GM12878 (cell line): Measurements from ENCODE around the gene SMG9. TPM values are rescaled to one million over a fixed set of nuclear protein-coding genes. Genes with fewer than 3 reads are reported as not detected.

Experiments
- ATAC-seq: fragments of 200-7000 bp; cut with Tn5 transposase; 3 replicates; pipeline ENCODE4 v1.9.1; 2020; ENCODE audit warnings: mild to moderate bottlenecking, moderate library complexity
- BruUV-seq: library from RNA; stranded (reverse); fragments of 400-500 nt; replicated peaks from 2 replicates; lab custom pipeline; 2021; lab: Mats Ljungman, UMichigan
- CTCF ChIA-PET: fragments of 300-600 bp; sonication (Branson Sonifier 250); formaldehyde crosslinking; extraction: SDS; loops from one replicate; lab custom pipeline; 2021; ENCODE audit warnings: inconsistent platforms; lab: Yijun Ruan, JAX
- POLR2A ChIA-PET: fragments of 350-600 bp; formaldehyde crosslinking; extraction: SDS; loops from one replicate; lab custom pipeline; 2021; ENCODE audit warnings: inconsistent platforms; lab: Charles Lee
- RAD21 ChIA-PET: fragments of 300-600 bp; sonication (Branson Sonifier 250); formaldehyde crosslinking; loops from one replicate; lab custom pipeline; 2023; ENCODE audit warnings: antibody characterized with exemption; ENCODE audit not compliant: unreplicated experiment; lab: Charles Lee
- SMC1A ChIA-PET: fragments of 300-600 bp; sonication (Branson Sonifier 250); formaldehyde crosslinking; loops from one replicate; lab custom pipeline; 2023; ENCODE audit not compliant: unreplicated experiment, uncharacterized antibody; lab: Charles Lee
- DNase-seq: peaks from one replicate; pipeline ENCODE4 v3.0.0-alpha.2; 2011; ENCODE audit warnings: low read depth, low spot score
- FAIRE-seq: peaks from 3 replicates; lab custom pipeline; 2011; peaks lifted over from hg19 to GRCh38; lab: Jason Lieb, UNC
- H2AFZ ChIP-seq: 2 replicates; pipeline ENCODE4 v1.6.0; 2011; ENCODE audit warnings: low read depth, low read length, control low read depth; ENCODE audit not compliant: control insufficient read depth
- H3K27ac ChIP-seq: 2 replicates; pipeline ENCODE4 v1.5.1; 2011; ENCODE audit warnings: control low read depth; ENCODE audit not compliant: control insufficient read depth, insufficient read depth
- H3K27me3 ChIP-seq, 2 experiments: replicated peaks in 1 of 2; 2 replicates each; pipeline versions ENCODE4 v1.6.0 to v1.6.1; 2011; ENCODE audit warnings: low read length in 1 of 2; ENCODE audit not compliant: control insufficient read depth in 2 of 2, insufficient read depth in 2 of 2
- H3K36me3 ChIP-seq, 2 experiments: 2 replicates each; pipeline ENCODE4 v1.5.1; 2011; ENCODE audit warnings: low read length in 1 of 2; ENCODE audit not compliant: control insufficient read depth in 2 of 2, insufficient read depth in 2 of 2
- H3K4me1 ChIP-seq: 2 replicates; pipeline ENCODE4 v1.6.1; 2011; ENCODE audit warnings: mild to moderate bottlenecking, low read length, moderate library complexity, mixed read lengths; ENCODE audit not compliant: control insufficient read depth, insufficient read depth
- H3K4me2 ChIP-seq: 2 replicates; pipeline ENCODE4 v1.6.0; 2011; ENCODE audit warnings: control low read depth; ENCODE audit not compliant: control insufficient read depth, insufficient read depth
- H3K4me3 ChIP-seq: fragments of 200-600 bp; sonication (generic); 2 replicates; pipeline ENCODE4 v1.5.1; 2016
- H3K79me2 ChIP-seq: 2 replicates; pipeline ENCODE4 v1.6.0; 2011; ENCODE audit warnings: low read length; ENCODE audit not compliant: control insufficient read depth, insufficient read depth
- H3K9ac ChIP-seq: 2 replicates; pipeline ENCODE4 v1.8.0; 2011; ENCODE audit warnings: low read length, control low read depth, mixed read lengths; ENCODE audit not compliant: control insufficient read depth, insufficient read depth
- H3K9me3 ChIP-seq: replicated peaks from 3 replicates; pipeline ENCODE4 v1.5.1; 2011; ENCODE audit warnings: mild to moderate bottlenecking, low read length; ENCODE audit not compliant: control insufficient read depth, insufficient read depth
- H4K20me1 ChIP-seq: 2 replicates; pipeline ENCODE4 v1.6.0; 2011; ENCODE audit not compliant: control insufficient read depth, insufficient read depth
- ASH2L ChIP-seq: fragments of 300-600, 200-600 bp; sonication (generic); IDR thresholded peaks from 2 replicates; pipeline ENCODE4 v1.6.1; 2017; ENCODE audit warnings: low read depth, mild to moderate bottlenecking, borderline replicate concordance
- BMI1 ChIP-seq: fragments of 450-650 bp; IDR thresholded peaks from 2 replicates; pipeline ENCODE4 v1.6.1; 2016; ENCODE audit warnings: mild to moderate bottlenecking, moderate library complexity, borderline replicate concordance
- CBFB ChIP-seq: IDR thresholded peaks from 2 replicates; pipeline ENCODE4 v1.6.1; 2016; ENCODE audit warnings: antibody characterized with exemption, low read depth
- CREM ChIP-seq: IDR thresholded peaks from 2 replicates; pipeline ENCODE4 v1.6.1; 2014; ENCODE audit warnings: antibody characterized with exemption, low read depth
- DPF2 ChIP-seq: fragments of 450-650 bp; IDR thresholded peaks from 2 replicates; pipeline ENCODE4 v1.6.1; 2017; ENCODE audit warnings: mild to moderate bottlenecking
- E4F1 ChIP-seq: fragments of 450-650 bp; IDR thresholded peaks from 2 replicates; pipeline ENCODE4 v1.6.1; 2018; ENCODE audit warnings: borderline replicate concordance, mild to moderate bottlenecking; ENCODE audit not compliant: partially characterized antibody
- EGR1 ChIP-seq, 2 experiments: IDR thresholded peaks; 1 replicate in 1 of 2; 2 replicates in 1 of 2; pipeline ENCODE4 v1.6.1; 2011 to 2012; ENCODE audit warnings: low read depth in 2 of 2, low read length in 2 of 2, borderline replicate concordance in 1 of 2, mild to moderate bottlenecking in 1 of 2, moderate library complexity in 1 of 2
- GATAD2B ChIP-seq: fragments of 450-650 bp; conservative IDR thresholded peaks from 2 replicates; pipeline ENCODE4 v1.6.1; 2017; ENCODE audit warnings: low read depth, mild to moderate bottlenecking, moderate library complexity
- IRF5 ChIP-seq: fragments of 450-650 bp; IDR thresholded peaks from 2 replicates; pipeline ENCODE4 v1.6.1; 2017; ENCODE audit warnings: borderline replicate concordance
- KLF5 ChIP-seq: fragments of 450-650 bp; IDR thresholded peaks from 2 replicates; pipeline ENCODE4 v1.6.1; 2014; ENCODE audit warnings: mild to moderate bottlenecking; ENCODE audit not compliant: partially characterized antibody
- MYC ChIP-seq: IDR thresholded peaks from 2 replicates; pipeline ENCODE4 v1.6.1; 2011; ENCODE audit warnings: mild to moderate bottlenecking, low read length, moderate library complexity, inconsistent platforms; ENCODE audit not compliant: insufficient read depth, insufficient replicate concordance, insufficient read length, severe bottlenecking
- NFYA ChIP-seq: IDR thresholded peaks from 2 replicates; pipeline ENCODE4 v1.6.1; 2011; ENCODE audit warnings: low read depth, mild to moderate bottlenecking, low read length, improper control_type of control experiment, borderline replicate concordance
- YY1 ChIP-seq: IDR thresholded peaks from 2 replicates; pipeline ENCODE4 v1.6.1; 2011; ENCODE audit warnings: low read depth, mild to moderate bottlenecking, low read length
- WGBS: methylation state at CpG from one replicate; pipeline ENCODE4 v1.1.6; 2016; ENCODE audit warnings: low lambda C conversion rate; ENCODE audit not compliant: insufficient replicate concordance, insufficient coverage; ENCODE audit errors: missing lambda C conversion rate; 5-methylcytosine and 5-hydroxymethylcytosine counted together
- in situ Hi-C: fragments of 300-500 bp; cut with MboI; formaldehyde crosslinking; loops from 9 replicates; pipeline ENCODE4 v1.14.3; 2018; ENCODE audit warnings: mixed read lengths
- intact Hi-C: fragments of 100-400 bp; cut with micrococcal nuclease; formaldehyde crosslinking; loops from one replicate; pipeline ENCODE4 v1.14.2; 2022; ENCODE audit not compliant: unreplicated experiment
- polyA plus RNA-seq, 11 experiments: library from polyadenylated mRNA; depleted of rRNA in 4 of 11; unstranded in 6 of 11; stranded (reverse) in 5 of 11; fragments of >200 nt; fragmentation: Nextera tagmentation in 4 of 11; fragmentation: Illumina TruSeq in 1 of 11; extraction: Ambion mirVana in 4 of 11; extraction: Trizol in 1 of 11; gene quantifications; 1 replicate in 1 of 11; 2 replicates in 10 of 11; pipeline versions ENCODE4 v1.2.1 to v1.2.3, GENCODE V29; 2011 to 2016; ENCODE audit warnings: inconsistent platforms in 2 of 11, missing spikeins in 2 of 11, low read depth in 1 of 11
- total RNA-seq, 4 experiments: library from RNA; depleted of rRNA in 3 of 4; stranded (reverse); fragments of >200 nt in 3 of 4; fragmentation: Illumina TruSeq in 1 of 4; extraction: Trizol in 1 of 4; gene quantifications; 2 replicates each; pipeline versions ENCODE4 v1.2.1 to v1.2.3, GENCODE V29; 2013 to 2021

Gene SMG9
- total and polyA plus RNA-seq, 10 of the 15 experiments (the other 5 are each of a cell fraction or from before 2014, with no cell fraction given) = 0.69 to 52.2 (median 28.1) TPM

GRCh38 chr19:43705729-43706128, 49.0 kb downstream of the SMG9 start (continued):
- TF ChIP-seq E4F1 (no peak), CREM (no peak), GATAD2B (no peak)
- TF ChIP-seq, all 136 proteins: peak for 0

GRCh38 chr19:43704002-43704705, 50.6 kb downstream of the SMG9 start:
- ChIA-PET RAD21 (interaction anchor here (1.2 kb wide), 1 partner anchor 36 kb away, joined by 3 read pairs; no protein-coding TSS in a partner anchor), POLR2A (no interaction called here), CTCF (interaction anchor here (0.9 to 1.3 kb wide), 3 partner anchors 20 to 34 kb away, joined by 3 to 5 read pairs (median 3); partner anchors contain the start of gene PLAUR), SMC1A (interaction anchor here (0.9 kb wide), 1 partner anchor 17 kb away, joined by 3 read pairs; no protein-coding TSS in a partner anchor)
- Histone ChIP-seq H3K4me1 (peaks cover 13% of the 10 kb centered on the region), H3K9me3 (peaks cover 5% of the 10 kb centered on the region; the same call in 1 of the 3 replicates), H3K27me3 (no peaks in the 10 kb centered on the region), H2AFZ (no peak overlapping the region), H3K4me3 (no peak overlapping the region), H3K9ac (no peak overlapping the region), H3K36me3 (no peaks in the 10 kb centered on the region), H3K79me2 (no peaks in the 10 kb centered on the region), H3K27ac (no peak overlapping the region), H4K20me1 (no peaks in the 10 kb centered on the region), H3K4me2 (no peak overlapping the region)
- intact Hi-C loops = no loop called here
- 58% methylated on average over 7 of the region's 7 CpGs for WGBS
- DNase-seq (no peak), ATAC-seq (no peak), FAIRE-seq (no peak)
- no TSS peak for BruUV-seq
- in situ Hi-C loops = no loop called here
- no peak for TF ChIP-seq MYC
- no peak for TF ChIP-seq KLF5
- TF ChIP-seq NFYA = no peak
- TF ChIP-seq BMI1 = no peak
- TF ChIP-seq YY1 = no peak
- no peak for TF ChIP-seq ASH2L
- no peak for TF ChIP-seq CBFB
- no peak for TF ChIP-seq EGR1 (IDR thresholded peaks at IDR 0.05; ENCODE audit: borderline replicate concordance in 1 of 2, low read depth in 2 of 2, low read length in 2 of 2)
- TF ChIP-seq IRF5 = no peak
- TF ChIP-seq DPF2 = no peak
- TF ChIP-seq E4F1 = no peak
